Adipose tissue (tissue), 3 donors: ENCODE measurements around the gene IL17B. TPM values are rescaled to one million over a fixed set of nuclear protein-coding genes. Genes with fewer than 3 reads are reported as not detected.

ENCODE experiments used
- H3K27ac ChIP-seq: one replicate; pipeline ENCODE4 v1.5.1; 2013; ENCODE audit warnings: low read depth, low read length
- WGBS, 3 donors: extraction: QIAGEN DNeasy Blood & Tissue Kit; methylation state at CpG; one replicate each; pipeline ENCODE4 v1.1.7; 2013; 5-methylcytosine and 5-hydroxymethylcytosine counted together
- polyA plus RNA-seq, 3 donors: library from polyadenylated mRNA; stranded (reverse); fragments of 200-250 nt; gene quantifications; one replicate each; pipeline ENCODE4 v1.2.3, GENCODE V29; 2013
- donor health status: healthy with polysubstance abuse.
- donor health status: Bipolar disorder and iron deficiency.
- donor health status: healthy.

IL17B gene
- polyA plus RNA-seq, 3 donors = 0.17 to 0.37 TPM; not detected in 1

DNA sequence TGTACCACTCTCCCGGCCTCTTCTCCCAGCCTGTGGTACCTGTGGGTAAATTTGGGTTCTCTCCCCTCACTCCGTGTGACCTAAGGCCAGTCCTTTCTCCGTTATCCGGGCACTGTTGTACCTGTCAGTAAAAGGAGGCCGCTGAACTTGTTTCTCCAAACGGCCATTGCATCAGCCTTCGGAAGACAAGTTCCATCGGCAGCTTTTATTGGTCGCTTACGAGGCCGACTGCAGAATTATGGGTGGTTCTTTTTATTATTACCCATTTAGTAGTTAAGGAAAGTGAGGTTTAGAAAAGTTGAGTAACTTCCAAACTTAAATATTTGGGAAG is 33.2 kb downstream of the IL17B start:
- H3K27ac ChIP-seq = no peak overlapping the region
- 1 to 2% (median 2%) methylated on average over 11 of the region's 11 CpGs for WGBS, 3 donors

DNA sequence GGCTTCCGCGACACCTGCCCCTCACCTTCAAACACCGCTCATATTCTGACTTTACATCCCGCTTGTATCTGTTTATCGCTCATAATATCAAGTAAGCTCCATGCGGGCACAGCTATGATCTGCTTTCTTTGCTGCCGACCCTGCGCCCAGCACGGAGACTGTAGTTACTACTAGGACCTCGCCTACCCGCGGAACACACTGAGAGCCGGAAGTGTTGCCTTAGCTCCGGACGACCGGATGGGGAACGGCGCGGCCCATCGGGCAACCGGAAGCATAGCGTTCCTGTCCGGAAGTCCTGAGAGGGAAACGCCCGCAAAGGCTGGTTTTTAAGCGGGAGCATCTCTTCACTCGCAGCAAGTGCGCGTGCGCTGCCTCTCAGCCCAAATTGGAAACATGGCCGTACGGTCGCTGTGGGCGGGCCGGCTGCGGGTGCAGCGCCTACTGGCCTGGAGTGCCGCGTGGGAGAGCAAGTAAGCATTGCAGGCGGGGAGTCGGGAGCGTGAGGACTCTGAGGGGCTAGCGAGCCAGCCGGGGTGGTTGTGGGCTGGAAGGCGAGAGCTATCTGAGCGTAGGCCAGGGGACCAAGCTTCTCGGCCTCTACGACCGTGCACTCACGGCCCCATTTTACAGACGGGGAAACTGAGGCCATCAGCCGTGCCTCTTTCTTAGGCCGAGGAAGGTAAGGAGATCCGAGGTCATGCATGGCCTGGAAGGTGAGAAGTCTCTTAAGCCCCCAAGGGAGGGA is 33.8 kb downstream of the IL17B start, which contains the start of gene GRPEL2:
Gene GRPEL2 (plus strand): TSS at position 353 of the 745 bp plus-strand sequence. CDS start 41 bp downstream, at position 394.
- H3K27ac ChIP-seq = no peak within 1 kb of the TSS
- WGBS, 3 donors = 1% methylated on average over 54 of the region's 54 CpGs

DNA sequence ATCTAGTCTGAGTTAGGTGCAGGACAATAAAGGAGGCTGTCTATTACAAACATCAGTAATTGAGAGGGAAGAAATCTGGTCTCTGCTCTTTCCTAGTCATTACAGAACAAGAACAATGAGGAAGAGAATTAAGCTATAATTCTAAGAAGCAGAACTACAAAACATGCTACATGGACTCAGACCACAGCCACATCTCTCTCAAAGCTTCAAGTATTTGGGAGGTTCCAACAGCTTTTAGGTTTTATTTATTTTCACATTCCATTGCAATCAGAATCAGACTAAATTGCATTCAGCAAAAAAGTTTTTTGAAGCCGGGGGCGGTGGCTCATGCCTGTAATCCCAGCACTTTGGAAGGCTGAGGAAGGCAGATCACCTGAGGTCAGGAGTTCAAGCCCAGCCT is 34.9 kb downstream of the IL17B start:
- no peak overlapping the region for H3K27ac ChIP-seq

DNA sequence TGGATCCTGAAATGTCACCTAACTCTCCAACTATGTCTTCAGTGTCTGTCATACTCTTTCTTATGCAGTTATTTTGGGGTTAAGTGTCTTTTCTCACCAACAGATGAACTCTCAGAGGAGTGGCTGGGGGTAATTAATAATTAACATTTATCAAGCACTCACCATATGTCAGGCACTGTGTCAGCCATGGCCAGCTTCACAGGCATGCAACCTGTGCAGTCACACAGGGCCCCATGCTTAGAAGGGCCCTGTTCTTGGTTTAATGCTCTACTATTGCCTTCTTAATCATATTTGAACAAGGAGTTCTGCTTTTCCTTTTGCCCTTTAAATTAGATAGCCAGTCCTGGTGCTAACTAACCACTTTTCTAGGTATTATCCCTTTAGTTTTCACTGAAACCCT is 37.2 kb downstream of the IL17B start:
- no peak overlapping the region for H3K27ac ChIP-seq

More for the DNA sequence above, 34.9 kb downstream of the IL17B start:
- WGBS, 3 donors = 84 to 94% (median 90%) methylated on average over 2 of the region's 2 CpGs

DNA sequence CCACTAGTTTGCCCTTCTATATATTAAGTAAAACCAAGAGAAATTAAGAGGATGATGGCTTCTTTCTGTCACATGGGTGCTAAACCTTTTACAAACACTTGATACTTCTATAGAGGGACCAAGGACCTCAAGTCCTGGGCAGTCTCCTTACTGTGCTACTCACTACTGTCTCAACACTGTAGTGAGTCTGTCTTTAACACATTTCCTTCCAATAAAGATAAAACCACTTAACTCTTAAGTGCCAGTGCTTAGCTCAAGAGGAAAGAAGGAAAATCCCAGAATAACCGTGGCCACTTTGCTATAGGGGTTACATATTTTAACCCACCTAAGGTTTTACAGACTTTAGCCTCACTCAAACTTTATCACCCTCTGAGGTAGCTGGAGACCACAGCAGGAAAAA is 38.2 kb downstream of the IL17B start:
- no peak overlapping the region for H3K27ac ChIP-seq
- 61 to 72% (median 68%) methylated on average over 1 of the region's 1 CpG for WGBS, 3 donors

DNA sequence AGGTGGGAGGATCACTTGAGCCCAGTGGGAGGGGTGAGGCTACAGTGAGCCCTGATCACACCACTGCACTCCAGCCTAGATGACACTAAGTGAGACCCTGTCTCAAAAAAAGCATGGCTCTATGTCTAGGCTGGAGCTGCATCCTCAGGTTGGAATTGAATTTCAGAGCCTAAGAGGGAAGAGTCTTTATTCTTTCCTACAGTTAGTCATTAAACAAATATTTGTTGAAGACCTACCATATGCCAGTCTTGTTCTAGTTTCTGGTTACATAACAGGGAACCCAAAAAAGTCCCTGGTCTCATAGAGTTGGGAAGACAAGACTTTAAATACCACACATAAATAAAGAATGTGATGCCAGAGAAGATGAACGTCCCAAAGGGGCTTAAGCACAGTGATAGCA is 40.7 kb downstream of the IL17B start:
- WGBS, 3 donors = 74 to 86% (median 83%) methylated on average over 1 of the region's 1 CpG
- H3K27ac ChIP-seq = no peak overlapping the region

DNA sequence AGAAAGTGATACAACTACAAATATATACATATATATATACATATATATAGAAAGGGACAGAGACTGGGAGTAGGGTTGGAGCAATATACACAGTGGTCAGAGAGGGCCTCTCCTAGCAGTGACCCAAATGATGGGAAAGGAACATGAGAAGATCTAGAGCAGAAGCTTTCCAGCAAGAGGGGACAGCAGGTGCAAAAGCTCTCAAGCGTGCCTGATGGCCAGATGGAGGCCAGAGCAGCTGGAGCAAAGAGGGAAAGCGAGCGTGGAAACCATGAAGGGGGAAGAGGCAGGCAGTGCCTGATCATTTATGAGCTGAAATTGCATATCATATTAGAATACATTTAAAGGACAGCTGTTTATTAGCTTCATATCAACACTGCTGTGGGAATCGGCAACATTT is 41.4 kb downstream of the IL17B start:
- no peak overlapping the region for H3K27ac ChIP-seq
- 86 to 94% (median 93%) methylated on average over 4 of the region's 4 CpGs for WGBS, 3 donors

DNA sequence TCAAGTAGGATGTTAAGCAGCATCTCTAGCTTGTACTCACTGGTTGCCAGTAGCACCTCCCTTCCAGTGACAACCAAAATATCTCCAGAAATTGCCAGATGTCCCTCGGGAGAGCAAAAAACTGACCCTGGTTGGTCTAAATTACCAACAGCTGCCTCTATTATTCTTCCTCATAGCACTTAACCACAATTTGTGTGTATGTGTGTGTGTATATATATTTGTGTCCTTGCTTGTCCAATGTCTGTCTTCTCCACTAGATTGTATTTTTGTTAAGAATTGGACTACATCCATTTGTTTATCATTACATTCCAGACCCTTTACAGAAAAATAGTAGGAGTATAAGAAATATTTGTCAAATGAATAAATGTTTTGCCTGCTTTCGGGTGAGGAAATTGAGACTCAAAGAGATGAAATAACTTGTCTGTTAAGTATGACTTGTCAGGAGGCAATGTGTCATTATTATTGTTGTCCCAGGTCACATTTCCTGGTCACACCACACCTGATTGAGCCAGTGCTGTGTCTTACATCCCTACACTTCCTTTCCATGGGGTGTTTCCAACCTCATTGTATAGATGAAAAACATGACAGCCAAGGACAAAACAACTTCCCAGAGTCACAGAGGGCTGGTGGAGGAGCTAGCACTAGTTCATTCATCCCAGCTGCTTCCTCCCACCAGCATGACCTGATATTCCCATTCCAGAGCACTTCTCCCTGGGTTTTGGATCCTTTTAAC is 45.2 kb downstream of the IL17B start:
- WGBS, 3 donors = 77 to 92% (median 80%) methylated on average over 2 of the region's 2 CpGs
- no peak overlapping the region for H3K27ac ChIP-seq

DNA sequence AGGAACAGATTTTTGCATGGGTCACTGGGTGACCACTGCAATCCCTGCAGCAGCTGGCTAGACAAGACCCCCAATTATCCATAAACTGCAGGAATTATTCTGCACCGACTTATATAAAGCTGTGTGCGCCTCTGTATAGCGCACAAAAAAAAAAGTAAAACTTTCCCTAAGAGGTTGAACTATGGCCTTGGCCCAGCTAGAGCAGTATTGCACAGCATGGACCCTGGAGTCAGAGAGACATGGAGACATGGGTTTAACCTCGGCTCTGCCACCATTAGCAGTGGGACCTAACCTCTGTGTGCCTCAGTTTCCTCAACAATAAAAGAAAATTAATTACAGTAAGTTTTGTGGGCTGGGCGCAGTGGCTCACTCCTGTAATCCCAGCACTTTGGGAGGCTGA is 50.9 kb downstream of the IL17B start:
- 90 to 96% (median 92%) methylated on average over 5 of the region's 5 CpGs for WGBS, 3 donors
- no peak overlapping the region for H3K27ac ChIP-seq

DNA sequence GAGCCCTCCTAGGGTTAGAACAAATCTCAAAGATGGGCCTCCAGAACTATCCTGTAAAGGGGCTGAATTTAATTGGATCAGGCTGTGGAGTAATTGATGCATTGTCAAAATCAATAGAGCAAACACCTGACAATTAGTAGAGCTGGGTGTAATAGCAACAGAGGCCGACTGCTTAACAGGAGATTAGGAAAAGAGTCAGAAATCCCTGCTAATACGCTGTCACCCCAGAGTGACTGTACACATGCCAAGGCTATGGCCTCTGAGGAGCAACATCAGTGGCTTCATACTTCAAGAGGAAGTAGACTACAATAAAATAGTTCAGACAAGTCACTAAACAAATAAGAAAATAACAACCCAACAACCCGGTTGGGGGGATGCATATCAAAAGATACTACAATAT is 52.5 kb downstream of the IL17B start:
- no peak overlapping the region for H3K27ac ChIP-seq
- WGBS, 3 donors = 73 to 86% (median 84%) methylated on average over 3 of the region's 3 CpGs

DNA sequence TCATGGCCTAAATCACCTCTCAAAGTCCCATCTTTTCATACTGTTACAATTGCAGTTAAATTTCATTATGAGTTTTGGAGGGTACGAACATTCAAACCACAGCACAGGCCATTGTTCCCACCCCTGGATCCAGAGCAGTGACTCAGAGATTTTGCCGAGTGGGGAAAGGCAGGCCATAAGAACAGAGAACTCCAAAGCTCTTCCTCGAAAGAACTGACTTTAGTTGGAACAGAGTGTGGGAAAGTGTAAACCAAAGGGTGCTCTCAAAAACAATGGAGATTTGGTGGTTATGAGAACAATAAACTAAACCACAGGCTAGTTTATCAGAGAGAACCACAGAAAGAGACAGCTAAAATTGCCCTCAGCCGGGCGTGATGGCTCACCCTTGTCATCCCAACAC is 53.2 kb downstream of the IL17B start:
- no peak overlapping the region for H3K27ac ChIP-seq
- WGBS, 3 donors = 92 to 96% (median 95%) methylated on average over 5 of the region's 5 CpGs

DNA sequence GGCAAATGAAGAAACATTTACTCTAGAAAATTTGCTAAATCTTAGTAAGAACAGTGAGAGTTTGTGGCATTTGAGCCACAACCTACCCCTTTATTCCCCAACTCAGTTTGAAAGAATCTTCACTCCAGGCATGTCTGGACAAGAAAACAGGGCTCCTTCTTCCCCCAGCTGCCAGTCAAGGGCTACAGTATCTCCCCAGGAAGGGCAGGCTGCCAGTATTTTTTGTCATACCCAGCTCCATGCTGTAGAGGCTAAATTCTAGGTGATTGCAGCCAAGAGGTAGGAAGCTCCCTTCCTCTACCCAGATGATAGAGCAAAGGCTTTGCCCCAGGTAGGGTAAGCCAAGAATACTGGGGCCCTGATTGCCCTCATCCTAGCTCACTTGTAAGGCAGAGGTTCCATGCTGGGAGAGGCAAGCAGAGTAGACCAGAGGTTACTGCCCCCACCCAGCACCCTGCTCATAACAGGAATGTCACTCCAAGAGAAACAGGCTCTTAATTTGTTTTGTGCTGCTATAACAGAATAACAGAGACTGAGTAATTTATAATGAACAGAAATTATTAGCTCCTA is 53.8 kb downstream of the IL17B start:
- no peak overlapping the region for H3K27ac ChIP-seq

DNA sequence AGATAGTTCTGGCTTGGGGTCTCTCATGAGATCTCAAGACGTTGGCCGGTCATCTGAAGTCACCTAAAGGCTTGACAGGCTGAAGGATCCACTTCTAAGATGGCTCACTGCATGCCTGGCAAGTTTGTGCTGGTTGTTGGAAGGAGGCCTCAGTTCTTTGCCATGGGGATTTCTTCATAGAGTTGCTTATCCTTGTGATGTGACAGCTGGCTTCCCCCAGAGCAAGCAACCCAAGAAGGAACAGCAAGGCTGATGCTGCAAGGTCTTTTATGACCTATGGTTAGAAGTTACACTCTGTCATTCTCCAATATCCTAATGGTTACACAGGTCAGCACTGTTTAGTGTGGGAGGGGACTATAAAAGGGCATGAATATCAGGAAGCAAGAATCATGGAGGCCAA is 54.5 kb downstream of the IL17B start:
- 85 to 89% (median 88%) methylated on average over 2 of the region's 2 CpGs for WGBS, 3 donors
- H3K27ac ChIP-seq = no peak overlapping the region

Other genes starting within 250 kb of the IL17B start
- 100 to 1,000 TPM in 1 of 3 donors, 10 to 100 TPM in 1, 1 to 10 TPM in 1; 5.4 to 148 (median 37.5) TPM for gene ABLIM3, start 237.8 kb downstream of the IL17B start, polyA plus RNA-seq
- 10 to 100 TPM in 2 of 3 donors, 1 to 10 TPM in 1; 4.1 to 21.8 (median 16.8) TPM for gene AFAP1L1, start 107.4 kb downstream of the IL17B start, polyA plus RNA-seq
- 1 to 10 TPM; 2.8 to 6.0 (median 5.2) TPM for gene GRPEL2, start 33.8 kb downstream of the IL17B start, polyA plus RNA-seq
- 1 to 10 TPM; 2.0 to 3.5 (median 2.6) TPM for gene PCYOX1L, start 21.2 kb downstream of the IL17B start, polyA plus RNA-seq
- 100 to 1,000 TPM in 2 of 3 donors, 10 to 100 TPM in 1; 39.7 to 113 (median 106) TPM for gene CSNK1A1, start 172.1 kb upstream of the IL17B start, polyA plus RNA-seq
- gene ARHGEF37, start 202.2 kb upstream of the IL17B start, polyA plus RNA-seq = 1 to 10 TPM; 2.9 to 5.2 (median 4.4) TPM